CD4-positive, CD25-positive, alpha-beta regulatory T cell (primary cell): ENCODE measurements around the gene RANGRF. TPM values are rescaled to one million over a fixed set of nuclear protein-coding genes. Genes with fewer than 3 reads are reported as not detected.
A peak's percentile ranks its signal among the peaks of the same experiment; 100 is the strongest.

Experiments used
- ATAC-seq, 2 donors: fragments of 150-1000 bp; cut with Tn5 transposase; one replicate each; pipeline ENCODE4 v1.10.0; 2021; ENCODE audit warnings: low read depth in 2 of 2, moderate number of reproducible peaks in 2 of 2, moderate library complexity in 1 of 2
- DNase-seq, 3 donors: peaks; one replicate each; pipeline versions ENCODE4 v3.0.0 to v3.0.0-alpha.2; 2012 to 2022; ENCODE audit warnings: mixed read lengths in 1 of 3
- H3K27ac ChIP-seq: one replicate; pipeline ENCODE4 v1.7.0; 2013; ENCODE audit warnings: mild to moderate bottlenecking, low read length; ENCODE audit not compliant: insufficient read depth, poor library complexity, severe bottlenecking
- H3K27me3 ChIP-seq: one replicate; pipeline ENCODE4 v1.7.0; 2013; ENCODE audit warnings: low read length; ENCODE audit not compliant: control insufficient read depth, insufficient read depth
- H3K36me3 ChIP-seq: one replicate; pipeline ENCODE4 v1.7.0; 2013; ENCODE audit warnings: mild to moderate bottlenecking, low read length, moderate library complexity; ENCODE audit not compliant: control insufficient read depth, insufficient read depth
- H3K4me1 ChIP-seq: 2 replicates; pipeline ENCODE4 v1.7.0; 2013; ENCODE audit warnings: mild to moderate bottlenecking, low read length; ENCODE audit not compliant: insufficient read depth, control insufficient read depth, poor library complexity, severe bottlenecking
- H3K4me3 ChIP-seq: one replicate; pipeline ENCODE4 v1.7.0; 2013; ENCODE audit warnings: low read depth, mild to moderate bottlenecking, low read length, moderate library complexity
- H3K9me3 ChIP-seq, 2 experiments: 1 replicate in 1 of 2; 2 replicates in 1 of 2; pipeline ENCODE4 v1.7.0; 2013; ENCODE audit warnings: low read length in 2 of 2, mild to moderate bottlenecking in 1 of 2, moderate library complexity in 1 of 2; ENCODE audit not compliant: control insufficient read depth in 2 of 2
- H3K27ac Mint-ChIP-seq, 3 donors: one replicate each; pipeline ENCODE4 v1.8.0; 2020 to 2022; ENCODE audit warnings: mild to moderate bottlenecking in 3 of 3, mixed read lengths in 3 of 3, moderate library complexity in 2 of 3
- H3K27me3 Mint-ChIP-seq: one replicate; pipeline ENCODE4 v1.8.0; 2022; ENCODE audit warnings: mild to moderate bottlenecking, mixed read lengths
- H3K36me3 Mint-ChIP-seq: one replicate; pipeline ENCODE4 v1.8.0; 2020; ENCODE audit warnings: mixed read lengths
- H3K4me1 Mint-ChIP-seq, 4 donors: one replicate each; pipeline ENCODE4 v1.8.0; 2020 to 2022; ENCODE audit warnings: mixed read lengths in 4 of 4, mild to moderate bottlenecking in 1 of 4
- H3K4me3 Mint-ChIP-seq, 4 donors: one replicate each; pipeline ENCODE4 v1.8.0; 2020 to 2022; ENCODE audit warnings: mild to moderate bottlenecking in 4 of 4, mixed read lengths in 4 of 4, moderate library complexity in 3 of 4
- H3K9me3 Mint-ChIP-seq, 7 donors: one replicate each; pipeline ENCODE4 v1.8.0; 2020 to 2022; ENCODE audit warnings: mixed read lengths in 7 of 7, mild to moderate bottlenecking in 3 of 7, moderate library complexity in 2 of 7
- polyA plus RNA-seq, 4 donors: library from polyadenylated mRNA; unstranded; fragments of 300-500 nt; fragmentation: Illumina TruSeq; gene quantifications; one replicate each; pipeline ENCODE4 v1.2.3, GENCODE V29; 2021
- total RNA-seq: library from RNA; stranded (reverse); gene quantifications from one replicate; pipeline ENCODE4 v1.2.3, GENCODE V29; 2022

RANGRF gene
- total and polyA plus RNA-seq, 5 donors from 2014 or later = 40.0 to 131 (median 91.7) TPM

DNA sequence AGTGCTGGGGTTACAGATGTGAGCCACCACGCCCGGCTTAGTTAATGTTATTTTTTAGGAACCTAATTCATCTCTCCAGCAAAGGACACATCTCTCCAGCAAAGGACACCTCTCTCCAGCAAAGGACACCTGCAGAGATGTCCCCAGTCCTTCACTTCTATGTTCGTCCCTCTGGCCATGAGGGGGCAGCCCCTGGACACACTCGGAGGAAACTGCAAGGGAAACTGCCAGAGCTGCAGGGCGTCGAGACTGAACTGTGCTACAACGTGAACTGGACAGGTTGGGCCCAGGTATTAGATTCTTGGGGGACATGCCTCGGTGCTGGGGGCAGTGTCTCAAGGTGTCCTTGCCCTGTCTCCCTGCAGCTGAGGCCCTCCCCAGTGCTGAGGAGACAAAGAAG, 34.7 kb upstream of the RANGRF start:
- Mint-ChIP-seq H3K36me3 (peaks cover 10% of the 10 kb centered on the region), H3K27me3 (no peaks in the 10 kb centered on the region), H3K27ac (no peak overlapping the region), H3K4me3 (no peak overlapping the region), H3K9me3 (no peaks in the 10 kb centered on the region), H3K4me1 (peaks cover 12 to 20% (median 14%) of the 10 kb centered on the region in 4 donors)
- peaks cover 9% of the 10 kb centered on the region for H3K36me3 ChIP-seq
- no peak overlapping the region for H3K27ac ChIP-seq
- DNase-seq = peak in 2 of 3 donors; percentile 10 to 38
- H3K27me3 ChIP-seq = no peaks in the 10 kb centered on the region
- no peak for ATAC-seq
- H3K9me3 ChIP-seq = no peaks in the 10 kb centered on the region
- no peak overlapping the region for H3K4me3 ChIP-seq
- H3K4me1 ChIP-seq = peaks cover 9% of the 10 kb centered on the region

DNA sequence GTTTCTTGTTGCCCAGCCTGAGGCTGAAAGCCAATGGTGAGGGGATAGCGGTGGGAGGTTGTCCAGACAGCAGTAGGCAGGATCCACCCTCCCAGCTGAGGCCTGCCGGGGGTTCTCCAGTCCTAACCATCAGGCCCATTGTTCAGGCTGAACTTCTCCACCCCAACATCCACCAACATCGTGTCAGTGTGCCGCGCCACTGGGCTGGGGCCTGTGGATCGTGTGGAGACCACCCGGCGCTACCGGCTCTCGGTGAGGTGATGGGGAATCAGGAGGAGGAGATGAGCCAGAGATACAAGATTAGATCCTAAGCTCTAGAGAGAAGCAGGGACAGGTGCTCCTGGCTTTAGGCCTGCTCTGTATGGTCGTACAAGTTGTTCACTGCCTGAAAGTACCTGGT, 33.6 kb upstream of the RANGRF start:
- no peaks in the 10 kb centered on the region for H3K9me3 ChIP-seq
- peaks cover 2% of the 10 kb centered on the region for H3K4me1 ChIP-seq
- Mint-ChIP-seq H3K36me3 (peaks cover 10% of the 10 kb centered on the region), H3K4me1 (peaks cover 3 to 9% (median 8%) of the 10 kb centered on the region in 4 donors), H3K27ac (no peak overlapping the region), H3K9me3 (no peaks in the 10 kb centered on the region), H3K4me3 (no peak overlapping the region), H3K27me3 (no peaks in the 10 kb centered on the region)
- DNase-seq (no peak), ATAC-seq (no peak)
- no peak overlapping the region for H3K4me3 ChIP-seq
- H3K27me3 ChIP-seq = no peaks in the 10 kb centered on the region
- H3K36me3 ChIP-seq = peaks cover 9% of the 10 kb centered on the region
- H3K27ac ChIP-seq = no peak overlapping the region

DNA sequence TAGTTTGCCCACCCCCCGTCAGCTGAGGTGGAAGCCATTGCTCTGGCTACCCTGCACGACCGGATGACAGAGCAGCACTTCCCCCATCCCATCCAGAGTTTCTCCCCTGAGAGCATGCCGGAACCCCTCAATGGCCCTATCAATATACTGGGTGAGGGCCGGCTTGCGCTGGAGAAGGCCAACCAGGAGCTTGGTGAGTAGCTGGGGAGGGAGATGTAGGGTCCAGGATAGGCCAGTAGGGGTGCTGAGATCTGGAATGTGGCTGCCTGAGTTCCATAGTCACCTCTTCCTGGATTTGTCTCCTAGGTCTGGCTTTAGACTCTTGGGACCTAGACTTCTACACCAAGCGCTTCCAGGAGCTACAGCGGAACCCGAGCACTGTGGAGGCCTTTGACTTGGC, 33.0 kb upstream of the RANGRF start:
- ATAC-seq (no peak), DNase-seq (no peak)
- no peak overlapping the region for H3K27ac ChIP-seq
- Mint-ChIP-seq H3K27ac (no peak overlapping the region), H3K27me3 (no peaks in the 10 kb centered on the region), H3K9me3 (no peaks in the 10 kb centered on the region), H3K36me3 (peaks cover 10% of the 10 kb centered on the region), H3K4me1 (peaks cover 0 to 3% (median 2%) of the 10 kb centered on the region in 4 donors), H3K4me3 (no peak overlapping the region)
- H3K9me3 ChIP-seq = no peaks in the 10 kb centered on the region
- H3K4me3 ChIP-seq = no peak overlapping the region
- no peaks in the 10 kb centered on the region for H3K4me1 ChIP-seq
- no peaks in the 10 kb centered on the region for H3K27me3 ChIP-seq
- peaks cover 9% of the 10 kb centered on the region for H3K36me3 ChIP-seq

- ATAC-seq = no peak
- no peaks in the 10 kb centered on the region for H3K27me3 ChIP-seq
- Mint-ChIP-seq H3K27me3 (no peaks in the 10 kb centered on the region), H3K9me3 (no peaks in the 10 kb centered on the region), H3K27ac (no peak overlapping the region), H3K4me3 (peak overlapping the region in 1 of 4 donors; percentile 68), H3K36me3 (peaks cover 14% of the 10 kb centered on the region), H3K4me1 (no peaks in the 10 kb centered on the region)
- H3K9me3 ChIP-seq = no peaks in the 10 kb centered on the region
- no peak for DNase-seq
- peaks cover 9% of the 10 kb centered on the region for H3K36me3 ChIP-seq
- no peak overlapping the region for H3K4me3 ChIP-seq
- H3K27ac ChIP-seq = no peak overlapping the region
- no peaks in the 10 kb centered on the region for H3K4me1 ChIP-seq
Measured at GRCh38 chr17:8256291-8256690, 32.2 kb upstream of the RANGRF start.

DNA sequence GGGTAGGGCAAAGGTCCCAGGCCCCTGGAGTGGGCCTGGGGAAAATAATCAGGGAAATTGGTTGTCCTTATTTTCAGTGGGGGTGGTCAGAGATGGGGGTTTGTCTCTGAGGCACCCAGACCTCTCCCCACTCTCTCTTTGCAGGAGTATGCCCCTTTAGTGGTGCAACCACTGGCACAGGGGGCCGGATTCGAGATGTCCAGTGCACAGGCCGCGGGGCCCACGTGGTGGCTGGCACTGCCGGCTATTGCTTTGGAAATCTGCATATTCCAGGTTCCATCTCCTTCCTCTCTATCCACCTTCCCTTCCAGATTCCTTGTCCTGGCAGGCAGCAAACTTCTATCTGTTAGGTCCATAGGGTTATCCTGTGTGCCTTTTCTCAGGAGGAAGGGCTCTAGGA, 31.8 kb upstream of the RANGRF start:
- Mint-ChIP-seq H3K27ac (no peak overlapping the region), H3K36me3 (peaks cover 14% of the 10 kb centered on the region), H3K9me3 (no peaks in the 10 kb centered on the region), H3K27me3 (no peaks in the 10 kb centered on the region), H3K4me3 (no peak overlapping the region), H3K4me1 (no peaks in the 10 kb centered on the region)
- no peak overlapping the region for H3K27ac ChIP-seq
- no peak overlapping the region for H3K4me3 ChIP-seq
- no peaks in the 10 kb centered on the region for H3K9me3 ChIP-seq
- DNase-seq (no peak), ATAC-seq (no peak)
- H3K27me3 ChIP-seq = no peaks in the 10 kb centered on the region
- peaks cover 9% of the 10 kb centered on the region for H3K36me3 ChIP-seq
- H3K4me1 ChIP-seq = no peaks in the 10 kb centered on the region

DNA sequence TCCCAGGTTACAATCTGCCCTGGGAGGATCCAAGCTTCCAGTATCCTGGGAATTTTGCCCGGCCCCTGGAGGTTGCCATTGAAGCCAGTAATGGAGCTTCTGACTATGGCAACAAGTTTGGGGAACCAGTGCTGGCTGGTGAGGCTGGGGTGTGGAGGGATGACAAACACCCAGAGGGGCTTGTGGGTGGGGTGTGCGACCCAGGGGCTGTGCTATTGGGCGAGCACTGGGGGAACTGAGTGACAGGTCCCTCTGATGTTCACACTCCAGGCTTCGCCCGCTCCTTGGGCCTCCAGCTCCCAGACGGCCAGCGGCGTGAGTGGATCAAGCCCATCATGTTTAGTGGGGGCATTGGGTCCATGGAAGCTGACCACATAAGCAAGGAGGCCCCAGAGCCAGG, 30.7 kb upstream of the RANGRF start:
- Mint-ChIP-seq H3K4me3 (no peak overlapping the region), H3K27me3 (no peaks in the 10 kb centered on the region), H3K27ac (no peak overlapping the region), H3K9me3 (no peaks in the 10 kb centered on the region), H3K4me1 (no peaks in the 10 kb centered on the region), H3K36me3 (peaks cover 16% of the 10 kb centered on the region)
- no peaks in the 10 kb centered on the region for H3K9me3 ChIP-seq
- no peak overlapping the region for H3K27ac ChIP-seq
- peaks cover 9% of the 10 kb centered on the region for H3K36me3 ChIP-seq
- H3K4me1 ChIP-seq = no peaks in the 10 kb centered on the region
- no peaks in the 10 kb centered on the region for H3K27me3 ChIP-seq
- DNase-seq (no peak), ATAC-seq (no peak)
- no peak overlapping the region for H3K4me3 ChIP-seq

GRCh38 chr17:8264320-8264719, 24.1 kb upstream of the RANGRF start:
- Histone ChIP-seq H3K9me3 (no peaks in the 10 kb centered on the region), H3K36me3 (peaks cover 13% of the 10 kb centered on the region), H3K27ac (no peak overlapping the region), H3K27me3 (no peaks in the 10 kb centered on the region), H3K4me1 (no peaks in the 10 kb centered on the region), H3K4me3 (no peak overlapping the region)
- ATAC-seq (no peak), DNase-seq (no peak)
- no peak overlapping the region for H3K4me3 Mint-ChIP-seq
- peaks cover 21% of the 10 kb centered on the region for H3K36me3 Mint-ChIP-seq
- H3K9me3 Mint-ChIP-seq = no peaks in the 10 kb centered on the region
- H3K27me3 Mint-ChIP-seq = no peaks in the 10 kb centered on the region
- H3K4me1 Mint-ChIP-seq = no peaks in the 10 kb centered on the region
- no peak overlapping the region for H3K27ac Mint-ChIP-seq

- ATAC-seq = no peak
- Histone ChIP-seq H3K36me3 (peaks cover 13% of the 10 kb centered on the region), H3K9me3 (no peaks in the 10 kb centered on the region), H3K4me1 (no peaks in the 10 kb centered on the region), H3K27ac (no peak overlapping the region), H3K4me3 (no peak overlapping the region), H3K27me3 (no peaks in the 10 kb centered on the region)
- H3K9me3 Mint-ChIP-seq = no peaks in the 10 kb centered on the region
- DNase-seq = no peak
- no peaks in the 10 kb centered on the region for H3K27me3 Mint-ChIP-seq
- H3K4me1 Mint-ChIP-seq = no peaks in the 10 kb centered on the region
- no peak overlapping the region for H3K27ac Mint-ChIP-seq
- H3K36me3 Mint-ChIP-seq = peaks cover 23% of the 10 kb centered on the region
- H3K4me3 Mint-ChIP-seq = no peak overlapping the region
Measured at GRCh38 chr17:8264836-8265542, 23.5 kb upstream of the RANGRF start.
